IMR-90 (cell line): Measurements from ENCODE around the gene NAA15. TPM values are rescaled to one million over a fixed set of nuclear protein-coding genes. Genes with fewer than 3 reads are reported as not detected.

Experiments
- ATAC-seq: fragments of 200-7000 bp; cut with Tn5 transposase; 2 replicates; pipeline ENCODE4 v1.9.1; 2020; ENCODE audit warnings: low read depth, mild to moderate bottlenecking, moderate library complexity
- BruUV-seq: library from RNA; stranded (reverse); fragments of 400-500 nt; replicated peaks from 2 replicates; lab custom pipeline; 2021; lab: Mats Ljungman, UMichigan
- CTCF ChIA-PET: fragments of 300-600 bp; formaldehyde crosslinking; extraction: SDS; loops from one replicate; lab custom pipeline; 2021; ENCODE audit warnings: antibody characterized with exemption; lab: Yijun Ruan, JAX
- POLR2A ChIA-PET: fragments of 300-600 bp; sonication (Branson Sonifier 250); formaldehyde crosslinking; loops from one replicate; lab custom pipeline; 2022; ENCODE audit warnings: antibody characterized with exemption; ENCODE audit not compliant: unreplicated experiment; lab: Charles Lee
- DNase-seq: peaks from one replicate; pipeline ENCODE4 v3.0.0; 2013
- H2AFZ ChIP-seq: replicated peaks from 2 replicates; pipeline ENCODE3; 2013; ENCODE audit warnings: low read length, mild to moderate bottlenecking; ENCODE audit not compliant: poor library complexity
- H2AK5ac ChIP-seq: 2 replicates; pipeline ENCODE4 v1.6.1; 2013; ENCODE audit warnings: low read depth, low read length, inconsistent platforms
- H2AK9ac ChIP-seq: replicated peaks from 2 replicates; pipeline ENCODE3; 2013; ENCODE audit warnings: mild to moderate bottlenecking, low read depth, low read length, moderate library complexity; ENCODE audit not compliant: poor library complexity
- H2BK120ac ChIP-seq: 2 replicates; pipeline ENCODE4 v1.6.1; 2013; ENCODE audit warnings: low read depth, low read length, inconsistent platforms
- H2BK15ac ChIP-seq: 3 replicates; pipeline ENCODE4 v1.6.1; 2013; ENCODE audit warnings: low read depth, low read length, inconsistent platforms
- H2BK20ac ChIP-seq: 2 replicates; pipeline ENCODE4 v1.6.1; 2013; ENCODE audit warnings: low read depth, mild to moderate bottlenecking, inconsistent platforms, low read length, moderate library complexity
- H2BK5ac ChIP-seq: 2 replicates; pipeline ENCODE4 v1.6.1; 2013; ENCODE audit warnings: mild to moderate bottlenecking, low read depth, low read length, inconsistent platforms; ENCODE audit not compliant: poor library complexity, severe bottlenecking
- H3K14ac ChIP-seq: replicated peaks from 2 replicates; pipeline ENCODE4 v1.6.1; 2013; ENCODE audit warnings: low read depth, low read length, inconsistent platforms
- H3K18ac ChIP-seq: 2 replicates; pipeline ENCODE4 v1.6.1; 2013; ENCODE audit warnings: low read depth, low read length, control low read depth
- H3K23ac ChIP-seq: 2 replicates; pipeline ENCODE4 v1.6.1; 2013; ENCODE audit warnings: low read depth, low read length, inconsistent platforms
- H3K27ac ChIP-seq: 2 replicates; pipeline ENCODE4 v1.5.1; 2013; ENCODE audit warnings: mild to moderate bottlenecking, control low read depth, low read length; ENCODE audit not compliant: insufficient read depth
- H3K27me3 ChIP-seq: 2 replicates; pipeline ENCODE4 v1.6.1; 2013; ENCODE audit warnings: low read length; ENCODE audit not compliant: control insufficient read depth, insufficient read depth
- H3K36me3 ChIP-seq: 2 replicates; pipeline ENCODE4 v1.6.1; 2013; ENCODE audit warnings: low read length, mixed read lengths; ENCODE audit not compliant: control insufficient read depth, insufficient read depth
- H3K4ac ChIP-seq: 2 replicates; pipeline ENCODE4 v1.6.1; 2013; ENCODE audit warnings: low read depth, low read length, inconsistent platforms
- H3K4me1 ChIP-seq: 2 replicates; pipeline ENCODE4 v1.6.1; 2013; ENCODE audit warnings: low read length, mixed read lengths; ENCODE audit not compliant: control insufficient read depth, insufficient read depth
- H3K4me2 ChIP-seq: 2 replicates; pipeline ENCODE4 v1.6.1; 2013; ENCODE audit warnings: low read depth, mild to moderate bottlenecking, control low read depth, low read length, moderate library complexity
- H3K4me3 ChIP-seq: 2 replicates; pipeline ENCODE4 v1.5.1; 2013; ENCODE audit warnings: low read depth, mild to moderate bottlenecking, control low read depth, low read length, moderate library complexity; ENCODE audit not compliant: insufficient read depth
- H3K56ac ChIP-seq: 2 replicates; pipeline ENCODE4 v1.6.1; 2013; ENCODE audit warnings: low read length, inconsistent platforms; ENCODE audit not compliant: insufficient read depth; ENCODE audit errors: extremely low read depth
- H3K79me1 ChIP-seq, 2 experiments: 2 replicates each; pipeline ENCODE4 v1.6.1; 2013; ENCODE audit warnings: low read length in 2 of 2, inconsistent platforms in 1 of 2, low read depth in 1 of 2
- H3K9ac ChIP-seq: 2 replicates; pipeline ENCODE4 v1.6.1; 2013; ENCODE audit warnings: low read depth, low read length, control low read depth
- H3K9me1 ChIP-seq: 2 replicates; pipeline ENCODE4 v1.6.1; 2013; ENCODE audit warnings: low read length, inconsistent platforms; ENCODE audit not compliant: insufficient read depth
- H3K9me3 ChIP-seq: 2 replicates; pipeline ENCODE4 v1.6.1; 2013; ENCODE audit warnings: low read length; ENCODE audit not compliant: control insufficient read depth, insufficient read depth
- H4K20me1 ChIP-seq: 2 replicates; pipeline ENCODE4 v1.6.1; 2013; ENCODE audit warnings: low read length, inconsistent platforms; ENCODE audit not compliant: insufficient read depth
- H4K5ac ChIP-seq: 2 replicates; pipeline ENCODE4 v1.6.1; 2013; ENCODE audit warnings: mild to moderate bottlenecking, low read depth, low read length, control low read depth
- H4K8ac ChIP-seq, 2 experiments: 2 replicates each; pipeline ENCODE4 v1.6.1; 2013; ENCODE audit warnings: low read depth in 2 of 2, low read length in 2 of 2, control low read depth in 1 of 2, inconsistent platforms in 1 of 2
- H4K91ac ChIP-seq: 2 replicates; pipeline ENCODE4 v1.6.1; 2013; ENCODE audit warnings: low read depth, low read length, inconsistent platforms; ENCODE audit not compliant: insufficient read depth
- BHLHE40 ChIP-seq: fragments of 150-350 bp; IDR thresholded peaks from 2 replicates; pipeline ENCODE4 v1.6.1; 2016; ENCODE audit warnings: mild to moderate bottlenecking, low read depth, low read length
- CEBPB ChIP-seq: IDR thresholded peaks from 2 replicates; pipeline ENCODE4 v1.6.1; 2012; ENCODE audit warnings: low read depth, low read length, improper control_type of control experiment
- CTCF ChIP-seq: conservative IDR thresholded peaks from 2 replicates; pipeline ENCODE4 v1.5.1; 2012; ENCODE audit warnings: mild to moderate bottlenecking, low read depth, low read length, improper control_type of control experiment
- ELK1 ChIP-seq: fragments of 150-350 bp; IDR thresholded peaks from 2 replicates; pipeline ENCODE4 v1.6.1; 2016; ENCODE audit warnings: low read depth, mild to moderate bottlenecking, low read length, moderate library complexity, borderline replicate concordance
- FOS ChIP-seq: fragments of 150-350 bp; IDR thresholded peaks from 2 replicates; pipeline ENCODE4 v1.6.1; 2016; ENCODE audit warnings: low read depth, low read length
- MAZ ChIP-seq: IDR thresholded peaks from 2 replicates; pipeline ENCODE4 v1.6.1; 2012; ENCODE audit warnings: low read depth, mild to moderate bottlenecking, low read length, improper control_type of control experiment, moderate library complexity, borderline replicate concordance
- MXI1 ChIP-seq: IDR thresholded peaks from 2 replicates; pipeline ENCODE4 v1.6.1; 2012; ENCODE audit warnings: low read depth, mild to moderate bottlenecking, low read length, moderate library complexity, borderline replicate concordance
- NFE2L2 ChIP-seq: fragments of 150-350 bp; IDR thresholded peaks from 2 replicates; pipeline ENCODE4 v1.6.1; 2016; ENCODE audit warnings: low read depth, mild to moderate bottlenecking, low read length
- POLR2A ChIP-seq: IDR thresholded peaks from 2 replicates; pipeline ENCODE4 v1.6.1; 2012; ENCODE audit warnings: mild to moderate bottlenecking, low read depth, low read length
- RAD21 ChIP-seq: IDR thresholded peaks from 2 replicates; pipeline ENCODE4 v1.6.1; 2012; ENCODE audit warnings: low read length, improper control_type of control experiment
- RFX5 ChIP-seq: IDR thresholded peaks from 2 replicates; pipeline ENCODE4 v1.8.0; 2012; ENCODE audit warnings: low read depth, mild to moderate bottlenecking, low read length, moderate library complexity
- SMC3 ChIP-seq: fragments of 150-350 bp; IDR thresholded peaks from 2 replicates; pipeline ENCODE4 v1.6.1; 2016; ENCODE audit warnings: low read depth, mild to moderate bottlenecking, antibody characterized with exemption, low read length, moderate library complexity
- USF2 ChIP-seq: fragments of 150-350 bp; IDR thresholded peaks from 2 replicates; pipeline ENCODE4 v1.6.1; 2017; ENCODE audit warnings: mild to moderate bottlenecking, antibody characterized with exemption, low read length, low read depth
- WGBS, 2 experiments: methylation state at CpG; one replicate each; pipeline versions ENCODE4 v1.1.5 to v1.1.7; 2013; ENCODE audit warnings: missing lambda C conversion rate in 2 of 2; ENCODE audit not compliant: insufficient read length in 1 of 2; ENCODE audit errors: extremely low coverage in 2 of 2; 5-methylcytosine and 5-hydroxymethylcytosine counted together
- dilution Hi-C: fragments of 300-500 bp; cut with HindIII; formaldehyde crosslinking; loops from one replicate; pipeline ENCODE4 v1.14.3; 2018; ENCODE audit warnings: low sequenced_read_pairs; ENCODE audit not compliant: unreplicated experiment
- in situ Hi-C: fragments of 300-500 bp; cut with MboI; formaldehyde crosslinking; loops from 3 replicates; pipeline ENCODE4 v1.14.3; 2019; ENCODE audit warnings: low sequenced_read_pairs, inconsistent platforms, mixed read lengths
- intact Hi-C: fragments of 100-400 bp; cut with micrococcal nuclease; formaldehyde crosslinking; loops from 2 replicates; pipeline ENCODE4 v1.10.0; 2022
- polyA plus RNA-seq, 3 experiments: library from polyadenylated mRNA; depleted of rRNA; stranded (reverse); fragments of >200 nt; gene quantifications; 2 replicates each; pipeline ENCODE4 v1.2.3, GENCODE V29; 2012; ENCODE audit warnings: low replicate concordance in 1 of 3
- total RNA-seq: library from RNA; depleted of rRNA; stranded (reverse); fragments of >200 nt; gene quantifications from 2 replicates; pipeline ENCODE4 v1.2.3, GENCODE V29; 2012

NAA15 gene
- total and polyA plus RNA-seq, 2 of the 4 experiments (the other 2 are of a cell fraction): 11.0 to 43.4 TPM

- peak; percentile 26 for DNase-seq
Measured at GRCh38 chr4:139469216-139469615, 167.9 kb downstream of the NAA15 start.

More at GRCh38 chr4:139469216-139469615, 167.9 kb downstream of the NAA15 start:
- H3K18ac ChIP-seq: no peak overlapping the region; the same call in 1 of the 2 replicates
- ChIA-PET POLR2A (no interaction called here), CTCF (no interaction called here)
- H3K14ac ChIP-seq: no peak overlapping the region; the same call in 1 of the 2 replicates
- no peak overlapping the region for H2AK9ac ChIP-seq
- no peak overlapping the region for H3K4me2 ChIP-seq
- intact Hi-C loops (no loop called here), in situ Hi-C loops (no loop called here), dilution Hi-C loops (no loop called here)
- BruUV-seq: no TSS peak
- H3K4me3 ChIP-seq: no peak overlapping the region
- no peak overlapping the region for H3K4ac ChIP-seq
- TF ChIP-seq RFX5: no peak
- no peak for TF ChIP-seq FOS
- TF ChIP-seq USF2: no peak
- TF ChIP-seq ELK1: no peak
- TF ChIP-seq RAD21: no peak
- TF ChIP-seq BHLHE40: no peak
- TF ChIP-seq NFE2L2: no peak
- TF ChIP-seq SMC3: no peak
- TF ChIP-seq MAZ: no peak
- TF ChIP-seq CEBPB: no peak
- TF ChIP-seq CTCF: no peak
- no peak for TF ChIP-seq POLR2A
- TF ChIP-seq MXI1: no peak
- no peak overlapping the region for H3K27ac ChIP-seq
- peaks cover 8% of the 10 kb centered on the region for H3K9me3 ChIP-seq
- H3K36me3 ChIP-seq: peaks cover 3% of the 10 kb centered on the region; the same call in 1 of the 2 replicates
- peak; percentile 46 for ATAC-seq
- H3K9me1 ChIP-seq: no peaks in the 10 kb centered on the region
- H4K20me1 ChIP-seq: peaks cover 21% of the 10 kb centered on the region; the same call in 1 of the 2 replicates
- H2AK5ac ChIP-seq: no peak overlapping the region
- no peaks in the 10 kb centered on the region; the same call in 1 of the 2 replicates for H3K4me1 ChIP-seq
- no peak overlapping the region for H2AFZ ChIP-seq
- H2BK120ac ChIP-seq: no peak overlapping the region
- H4K5ac ChIP-seq: no peak overlapping the region
- H3K56ac ChIP-seq: no peak overlapping the region
- peaks cover 22 to 38% of the 10 kb centered on the region in 2 experiments for H3K79me1 ChIP-seq
- H3K27me3 ChIP-seq: no peaks in the 10 kb centered on the region
- H3K23ac ChIP-seq: no peak overlapping the region
- no peak overlapping the region for H2BK20ac ChIP-seq
- no peak overlapping the region for H3K9ac ChIP-seq
- H2BK5ac ChIP-seq: peak overlapping the region; percentile 50
- no peak overlapping the region for H2BK15ac ChIP-seq
- H4K91ac ChIP-seq: no peak overlapping the region
- WGBS, 2 experiments: no CpG with 5 or more reads among the region's 2 CpGs
- H4K8ac ChIP-seq: no peak overlapping the region
